Fibroblast of skin of left biceps (primary cell): ENCODE data around the gene RPS6KA2.
"Not testable (repeated sequence)": the region's sequence is repeated elsewhere in the genome, so short reads cannot be mapped to it uniquely, and the experiment has no call there.

Experiments used
- DNase-seq, 2 experiments: peaks; one replicate each; pipeline ENCODE4 v3.0.0-alpha.2; 2013; ENCODE audit warnings: low read depth in 2 of 2

RPS6KA2 gene

GRCh38 chr6:166370489-166370888 is 256.6 kb downstream of the RPS6KA2 start:
- DNase-seq = no peak

- DNase-seq = no peak
Measured at GRCh38 chr6:166369782-166370181, 257.3 kb downstream of the RPS6KA2 start.

GRCh38 chr6:166366921-166367320 is 260.1 kb downstream of the RPS6KA2 start:
- no peak for DNase-seq

- DNase-seq = no peak
Measured at GRCh38 chr6:166365806-166366205, 261.2 kb downstream of the RPS6KA2 start.

GRCh38 chr6:166365221-166365620 is 261.8 kb downstream of the RPS6KA2 start:
- no peak for DNase-seq

- DNase-seq = no peak
Measured at GRCh38 chr6:166364456-166364855, 262.6 kb downstream of the RPS6KA2 start.

GRCh38 chr6:166362427-166362826 is 264.6 kb downstream of the RPS6KA2 start:
- DNase-seq = not testable (repeated sequence)

GRCh38 chr6:166361077-166361429 is 266.0 kb downstream of the RPS6KA2 start:
- no peak for DNase-seq

- DNase-seq = no peak
Measured at GRCh38 chr6:166360243-166361076, 266.6 kb downstream of the RPS6KA2 start.
